ENCODE measurements around the gene RALA.

- TF ChIP-seq CTCF (IDR thresholded peaks at IDR 0.05; ENCODE audit: low read length) (no peak), EZH2 (IDR thresholded peaks at IDR 0.05; ENCODE audit: borderline replicate concordance, low read length) (no peak)
Measured at GRCh38 chr7:39633563-39634477, 10.4 kb downstream of the RALA start.
